RKO (cell line): ENCODE data around the gene EPHB1.
"Not testable (repeated sequence)": the region's sequence is repeated elsewhere in the genome, so short reads cannot be mapped to it uniquely, and the experiment has no call there.

Experiments
- DNase-seq: peaks from one replicate; pipeline ENCODE4 v3.0.0-alpha.2; 2016; ENCODE audit warnings: low spot score

Gene EPHB1

DNA sequence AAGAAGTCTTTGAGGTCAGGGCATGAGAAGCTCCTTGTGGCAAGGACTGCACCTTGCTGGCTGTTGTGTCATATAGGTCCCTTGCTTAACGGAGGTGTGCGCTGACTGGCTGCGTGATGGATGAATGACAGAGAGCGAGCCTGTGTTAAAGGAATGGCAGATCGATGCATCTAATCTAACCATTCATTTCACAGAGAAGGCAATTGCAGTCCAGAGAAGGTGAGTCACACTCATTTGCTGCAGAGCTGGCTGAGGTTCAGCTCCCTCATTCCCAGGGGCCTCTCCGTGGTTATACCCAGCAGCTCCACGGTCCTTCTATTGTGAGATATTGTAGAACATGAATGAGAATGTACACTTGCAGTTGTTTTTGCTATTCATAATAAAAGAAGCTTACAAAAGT, 289.3 kb downstream of the EPHB1 start:
- no peak for DNase-seq

DNA sequence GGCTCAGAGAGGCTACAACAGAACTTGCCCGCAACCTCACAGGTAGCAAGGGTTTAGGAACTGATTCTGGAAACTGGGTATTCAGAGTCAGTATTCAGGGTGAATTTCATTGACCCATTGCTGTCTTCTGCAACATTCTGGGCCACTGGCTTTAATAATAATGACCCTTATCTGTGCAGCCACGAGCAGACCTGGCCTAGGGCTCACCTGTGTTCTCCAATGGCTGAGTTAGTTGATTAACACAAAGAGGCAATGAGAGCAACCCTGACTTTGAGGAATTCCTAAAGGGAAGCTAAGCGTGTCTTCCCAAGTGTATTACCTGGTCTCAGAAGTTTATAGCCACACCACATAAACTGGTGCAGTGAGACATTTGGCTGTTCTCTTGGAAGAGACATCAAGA, 289.9 kb downstream of the EPHB1 start:
- DNase-seq = no peak

DNA sequence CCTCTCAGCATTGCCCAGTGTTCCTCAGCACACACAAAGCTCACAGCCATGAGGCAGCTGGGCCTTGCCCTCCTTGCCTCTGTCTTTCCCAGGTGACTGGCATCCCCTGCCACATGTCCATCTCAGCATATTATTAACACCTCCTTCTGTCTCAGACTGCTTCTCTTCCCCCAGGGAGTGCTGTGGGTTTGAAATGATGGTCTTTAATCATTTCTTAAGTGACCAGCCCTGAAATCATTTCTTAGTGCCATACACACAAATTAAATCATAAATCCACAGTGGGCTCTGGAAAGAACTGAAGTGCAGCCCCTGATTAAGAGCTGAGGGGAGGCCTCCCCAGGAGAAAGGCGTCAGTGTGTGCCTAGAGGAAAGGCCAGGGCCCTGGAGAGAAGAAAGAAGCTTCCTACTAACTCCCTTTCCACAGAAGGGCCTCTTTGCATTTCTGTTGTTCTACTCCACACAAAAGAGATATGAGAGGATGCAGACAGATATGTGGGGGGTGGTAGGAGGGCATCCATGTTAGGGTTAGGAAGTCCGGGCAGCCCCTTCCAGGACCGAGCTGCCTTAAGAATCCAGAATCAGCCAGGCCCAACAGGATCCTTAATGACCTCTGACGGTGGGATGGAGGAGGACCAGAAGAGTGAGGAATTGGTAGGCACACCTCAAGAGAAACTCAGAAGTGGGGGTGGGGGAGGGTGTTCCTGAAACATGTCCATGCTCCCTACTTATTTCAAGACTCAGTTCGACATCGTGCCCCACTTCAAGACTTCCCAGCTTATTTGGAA, 290.8 kb downstream of the EPHB1 start:
- no peak for DNase-seq

DNA sequence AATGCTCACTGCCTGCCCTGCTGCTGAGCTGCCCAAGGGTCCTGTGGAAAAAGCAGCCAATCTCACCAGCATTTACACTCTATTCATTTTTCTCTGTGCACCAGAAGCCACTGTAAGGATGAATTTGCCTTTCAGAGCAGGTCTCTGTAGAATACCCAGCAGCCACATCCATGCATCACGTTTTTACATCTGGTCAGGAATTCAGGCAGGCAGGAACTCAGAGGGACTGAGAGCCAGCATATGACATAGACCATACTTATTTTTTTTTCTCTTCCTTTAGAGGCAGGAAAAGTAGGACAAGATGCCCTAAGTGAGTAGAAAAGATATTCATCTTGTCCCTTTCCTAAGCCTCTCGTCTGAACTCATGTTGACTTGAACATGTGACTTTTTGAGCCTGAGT, 292.7 kb downstream of the EPHB1 start:
- DNase-seq = no peak

DNA sequence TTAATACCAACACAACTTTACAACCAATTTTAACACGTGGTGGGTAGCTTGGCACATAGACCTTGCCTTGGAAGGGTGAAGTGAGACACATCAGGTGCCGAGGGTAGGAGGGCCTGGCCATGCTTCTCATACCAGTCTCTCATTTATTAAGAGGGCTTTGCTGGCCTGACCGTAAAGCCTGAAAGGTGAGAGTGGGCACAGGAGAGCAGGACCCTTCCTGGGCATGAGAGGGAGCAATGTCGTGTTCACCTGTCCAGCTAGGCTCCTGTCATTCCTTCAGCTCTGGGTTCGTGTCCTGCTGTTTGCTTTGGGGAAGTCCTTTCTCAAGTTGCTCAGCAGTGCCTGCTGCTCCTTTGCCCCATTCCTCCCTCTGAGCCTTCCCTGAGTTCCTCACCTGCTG, 294.4 kb downstream of the EPHB1 start:
- DNase-seq = no peak

DNA sequence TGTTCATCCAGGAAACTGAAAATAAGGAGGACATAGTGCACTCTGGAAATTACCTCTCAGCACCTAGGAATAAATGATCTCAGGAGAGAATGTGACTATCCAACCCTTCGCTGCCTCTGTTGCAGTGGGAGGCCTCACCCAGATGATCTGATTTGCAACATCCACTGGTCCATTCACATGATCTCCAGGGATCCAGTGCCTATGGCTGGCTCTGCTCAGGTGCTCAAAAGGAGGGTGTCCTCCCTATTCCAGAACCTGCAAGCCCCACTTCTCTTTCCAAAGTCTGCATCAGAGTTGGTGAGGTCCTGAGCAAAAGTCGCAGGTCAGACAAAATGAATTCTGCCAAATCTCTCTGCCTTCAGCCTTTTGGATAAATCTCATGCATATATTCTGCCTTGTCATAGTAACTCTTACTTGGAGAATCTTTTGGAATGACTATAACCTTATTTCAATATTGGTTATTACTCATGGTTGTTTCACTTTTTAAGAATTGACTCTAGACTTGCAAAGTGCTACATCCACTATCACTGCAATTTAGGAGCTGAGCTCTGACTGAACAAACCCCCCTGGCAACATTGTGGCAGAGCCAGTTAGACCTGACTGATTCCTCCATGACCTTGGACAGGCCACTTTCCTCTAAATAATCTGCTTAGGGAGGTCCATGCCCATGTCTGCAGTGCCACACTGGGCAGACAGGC, 295.1 kb downstream of the EPHB1 start:
- no peak for DNase-seq

DNA sequence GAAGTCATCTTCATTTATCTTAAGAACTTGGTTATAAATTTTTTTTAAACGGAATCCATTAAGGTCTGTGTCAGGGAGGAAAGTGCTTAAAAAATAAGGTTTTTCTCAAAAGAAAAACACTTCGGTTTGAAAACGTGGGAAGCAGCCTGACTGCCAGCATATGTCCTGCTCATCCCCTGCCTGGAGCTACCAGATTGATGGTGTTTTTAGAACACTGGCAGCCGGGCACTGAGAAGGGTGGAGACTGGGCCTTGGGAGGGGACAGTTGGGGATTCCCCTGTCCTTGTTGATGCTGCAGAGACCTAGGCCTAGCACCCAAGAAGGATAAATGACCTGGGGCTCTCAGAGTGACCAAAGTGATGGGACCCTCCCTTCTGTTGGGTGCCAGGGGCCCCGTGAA, 296.9 kb downstream of the EPHB1 start:
- no peak for DNase-seq

DNA sequence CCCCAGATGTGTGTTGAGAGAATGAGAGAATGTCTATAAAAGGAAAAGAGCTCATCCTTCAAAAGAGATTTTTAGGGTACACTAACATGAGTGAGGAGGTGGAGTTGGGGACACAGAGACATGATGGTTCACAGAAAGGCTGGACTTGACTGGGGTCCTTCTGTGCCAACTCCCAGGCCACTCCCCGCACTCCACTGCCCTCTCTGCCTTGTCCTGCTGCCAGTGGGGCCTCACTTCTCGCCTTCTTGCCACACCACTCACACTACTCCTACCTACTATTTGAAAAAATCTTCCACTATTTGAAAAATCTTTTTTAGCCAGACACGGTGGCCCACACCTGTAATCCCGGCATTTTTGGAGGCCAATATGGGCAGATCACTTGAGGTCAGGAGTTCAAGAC, 298.1 kb downstream of the EPHB1 start:
- DNase-seq = no peak

DNA sequence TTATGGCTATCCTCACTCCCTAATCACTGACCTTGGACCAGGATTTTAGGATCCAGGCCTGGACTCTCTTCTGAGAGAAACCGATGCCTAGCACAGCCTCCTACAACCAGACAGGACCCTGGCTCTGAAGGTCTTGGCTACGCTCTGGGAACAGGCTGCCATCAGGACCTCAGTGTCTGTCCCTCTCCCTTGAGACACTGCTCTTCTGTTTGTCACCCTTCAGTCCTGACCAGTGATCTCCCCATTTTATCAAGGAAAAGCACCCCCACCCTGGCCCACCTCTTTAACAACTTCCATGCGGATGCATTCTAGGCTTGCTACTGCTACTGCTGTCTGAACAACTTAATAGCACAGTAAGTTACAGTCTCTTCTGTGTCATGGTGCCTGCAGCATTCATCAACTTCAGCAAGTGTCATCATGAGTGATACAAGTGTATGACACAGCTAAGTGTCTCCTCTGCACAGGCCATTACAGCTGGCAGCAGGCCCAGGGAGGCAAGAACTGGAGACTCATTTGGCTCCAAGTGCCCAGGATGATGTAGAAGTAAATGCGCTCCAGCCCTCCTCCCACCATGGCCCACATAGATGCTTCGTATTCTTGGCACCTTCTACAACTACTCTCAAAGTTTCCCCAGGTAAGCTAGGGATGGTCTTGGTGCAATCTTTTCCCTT, 302.4 kb downstream of the EPHB1 start:
- DNase-seq = no peak

DNA sequence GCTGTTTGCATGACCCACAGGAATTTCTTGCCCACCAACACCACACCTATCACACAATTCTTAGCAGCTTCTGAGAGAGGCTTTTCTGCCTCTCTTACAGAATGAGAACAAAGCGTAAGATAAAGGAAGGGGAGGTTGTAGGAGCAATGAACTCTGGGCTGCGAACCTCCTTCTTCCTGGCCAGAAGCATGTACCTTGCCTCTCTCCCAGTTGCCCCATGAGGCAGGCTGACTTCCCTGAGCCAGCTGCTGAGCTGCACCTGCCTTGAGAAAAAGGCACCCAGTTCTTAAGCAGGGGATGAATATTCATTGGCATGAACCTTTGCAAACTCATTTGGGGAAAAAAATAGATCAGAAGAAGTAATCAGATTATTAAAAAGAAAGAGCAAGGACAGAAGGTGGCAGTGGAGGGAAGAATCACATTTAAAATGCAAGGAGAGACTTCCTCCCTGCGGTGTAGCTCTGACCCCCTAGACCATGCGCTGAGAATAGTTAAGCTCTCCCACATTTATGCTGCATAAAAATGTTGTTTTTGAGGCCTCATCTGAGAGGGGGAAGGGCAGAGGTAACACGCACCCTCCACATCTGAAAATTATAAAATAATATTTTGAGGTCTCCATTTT, 304.8 kb downstream of the EPHB1 start:
- no peak for DNase-seq

DNA sequence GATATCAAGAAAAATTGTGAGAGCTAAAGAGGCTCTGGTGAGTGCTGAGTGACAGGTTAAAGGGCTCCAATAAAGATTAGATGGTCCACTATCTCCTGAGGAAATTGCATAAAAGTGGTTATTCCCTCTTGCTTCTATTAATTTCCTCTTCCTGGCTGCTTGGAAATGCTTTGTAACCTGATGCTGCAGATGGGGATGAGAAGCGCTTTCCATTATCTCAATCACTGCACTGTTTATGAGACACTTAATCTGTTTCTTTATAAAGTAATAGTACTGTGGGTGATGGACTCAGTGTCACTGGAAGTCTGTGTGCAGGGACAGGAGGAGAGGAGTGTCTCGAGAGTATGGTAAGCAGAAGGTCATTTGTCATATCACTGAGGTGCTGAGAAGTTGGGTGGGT, 305.3 kb downstream of the EPHB1 start:
- DNase-seq = no peak

DNA sequence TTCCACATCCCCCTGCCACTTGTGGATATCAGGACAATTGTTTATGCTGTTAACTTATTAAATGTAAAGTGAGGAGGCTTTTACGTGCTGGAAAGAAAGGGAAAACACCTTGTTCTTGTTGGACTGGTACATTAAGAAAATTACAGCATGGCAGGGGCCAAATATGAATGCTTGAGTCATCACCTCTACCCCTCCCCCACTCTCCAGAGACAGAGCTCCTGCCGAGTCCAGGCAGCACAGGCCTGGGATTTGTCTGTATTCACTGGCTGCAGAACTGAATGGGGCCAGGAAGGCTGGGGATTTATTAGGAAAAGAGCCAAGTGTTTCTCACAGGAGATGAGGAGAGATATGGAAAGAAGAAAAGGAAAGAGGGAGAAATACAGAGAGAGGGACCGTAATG, 308.9 kb downstream of the EPHB1 start:
- no peak for DNase-seq

DNA sequence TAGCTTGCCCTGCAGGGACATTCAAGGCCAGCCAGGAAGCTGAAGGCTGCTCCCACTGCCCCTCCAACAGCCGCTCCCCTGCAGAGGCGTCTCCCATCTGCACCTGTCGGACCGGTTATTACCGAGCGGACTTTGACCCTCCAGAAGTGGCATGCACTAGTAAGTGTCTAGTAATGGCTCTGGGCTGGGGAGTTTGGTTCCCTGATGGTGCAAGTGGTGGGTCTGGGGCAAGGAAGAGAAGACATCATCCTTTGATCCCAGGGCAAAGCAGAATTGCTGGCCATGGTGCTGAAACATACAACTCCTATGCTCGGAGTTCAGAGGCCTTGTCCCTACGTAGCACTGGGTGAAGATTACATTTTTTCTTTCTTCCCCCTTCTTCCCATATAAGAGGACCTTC, 311.4 kb downstream of the EPHB1 start:
- DNase-seq = peak; percentile 45

DNA sequence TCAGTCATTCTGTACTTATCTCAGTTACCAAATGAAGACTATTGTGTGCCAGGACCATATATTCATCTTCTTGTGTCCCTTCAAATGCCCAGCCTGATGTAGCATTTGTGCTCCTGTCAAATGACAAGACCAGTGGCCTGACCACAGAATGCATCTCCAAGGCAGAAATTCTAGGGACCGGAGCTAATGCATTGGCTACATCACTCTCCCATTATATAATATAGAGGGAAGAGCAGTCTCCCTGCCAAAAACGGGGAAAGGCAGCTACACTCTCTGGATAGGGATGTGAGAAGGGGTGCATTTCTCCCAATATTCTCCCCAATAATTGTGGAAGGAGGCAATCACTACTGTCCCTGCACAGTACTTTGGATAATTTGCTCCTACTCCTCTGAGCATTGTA, 312.0 kb downstream of the EPHB1 start:
- no peak for DNase-seq

DNA sequence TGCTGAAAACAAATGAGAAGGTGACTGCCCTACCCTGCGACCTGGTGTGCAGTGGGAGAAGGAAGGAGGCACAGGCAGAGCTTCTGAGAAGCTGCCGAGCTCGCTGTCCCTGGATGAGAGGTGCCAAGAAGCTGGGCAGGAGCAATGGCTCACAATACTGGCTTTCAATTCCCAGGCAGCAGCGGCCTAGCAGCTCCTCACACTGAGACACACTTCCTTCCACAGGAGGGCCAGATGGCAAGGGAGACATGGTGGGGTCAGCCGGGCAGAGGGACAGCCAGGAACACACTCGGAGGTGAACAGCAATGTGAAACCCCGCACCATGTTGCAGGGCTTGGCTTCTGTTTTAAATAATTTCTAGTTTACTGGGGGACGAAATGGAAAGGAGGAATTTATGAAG, 314.6 kb downstream of the EPHB1 start:
- no peak for DNase-seq

DNA sequence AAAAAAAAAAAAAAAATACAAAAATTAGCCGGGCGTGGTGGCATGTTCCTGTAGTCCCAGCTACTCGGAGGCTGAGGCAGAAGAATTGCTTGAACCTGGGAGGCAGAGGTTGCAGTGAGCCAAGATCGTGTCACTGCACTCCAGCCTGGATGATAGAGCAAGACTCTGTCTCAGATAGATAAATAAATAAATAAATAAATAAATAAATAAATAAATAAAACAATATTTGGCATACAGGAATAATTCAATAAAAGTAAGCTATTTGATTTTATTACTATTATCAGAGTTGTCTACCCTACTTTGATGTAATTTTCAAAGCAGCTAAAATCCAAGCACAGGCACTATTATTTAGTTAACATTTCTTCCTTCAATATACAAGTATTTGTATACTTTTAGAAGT, 319.5 kb downstream of the EPHB1 start:
- not testable (repeated sequence) for DNase-seq

DNA sequence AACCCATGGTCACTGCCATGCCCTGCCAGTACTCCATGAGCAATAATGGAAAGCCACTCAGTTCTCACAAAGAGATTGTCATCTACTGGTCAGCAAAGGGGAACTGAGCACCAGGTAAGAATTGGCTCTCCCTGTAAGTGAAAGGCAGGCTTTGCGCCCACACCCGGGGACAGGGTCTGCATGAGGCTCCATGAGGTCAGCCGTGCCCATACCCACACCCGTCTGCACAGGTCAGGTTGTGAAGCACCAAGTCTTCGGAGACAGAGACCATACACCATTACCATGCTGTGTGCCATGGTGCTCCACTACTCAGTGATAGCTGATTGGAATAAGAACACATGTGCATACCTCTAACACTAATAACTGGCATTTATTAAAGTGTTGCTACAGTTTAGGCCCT, 322.9 kb downstream of the EPHB1 start:
- no peak for DNase-seq

DNA sequence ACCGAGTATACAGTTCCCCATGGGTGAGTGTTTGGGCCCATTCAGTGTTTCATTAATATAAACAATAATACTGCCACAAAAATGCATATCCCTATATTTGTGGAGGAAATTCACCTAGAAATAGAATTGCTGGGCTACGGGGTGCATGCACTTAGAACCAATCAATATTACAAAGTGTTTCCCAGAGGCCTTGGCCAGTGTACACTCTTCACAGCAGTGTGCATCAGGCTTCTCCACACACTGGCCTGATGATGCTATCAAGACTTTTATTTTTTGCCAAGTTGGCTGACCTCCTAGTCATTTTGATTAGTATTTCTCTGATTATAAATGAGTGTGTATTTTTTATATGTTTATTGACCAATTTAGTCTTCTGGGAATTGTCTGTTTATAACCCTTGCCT, 323.7 kb downstream of the EPHB1 start:
- no peak for DNase-seq

DNA sequence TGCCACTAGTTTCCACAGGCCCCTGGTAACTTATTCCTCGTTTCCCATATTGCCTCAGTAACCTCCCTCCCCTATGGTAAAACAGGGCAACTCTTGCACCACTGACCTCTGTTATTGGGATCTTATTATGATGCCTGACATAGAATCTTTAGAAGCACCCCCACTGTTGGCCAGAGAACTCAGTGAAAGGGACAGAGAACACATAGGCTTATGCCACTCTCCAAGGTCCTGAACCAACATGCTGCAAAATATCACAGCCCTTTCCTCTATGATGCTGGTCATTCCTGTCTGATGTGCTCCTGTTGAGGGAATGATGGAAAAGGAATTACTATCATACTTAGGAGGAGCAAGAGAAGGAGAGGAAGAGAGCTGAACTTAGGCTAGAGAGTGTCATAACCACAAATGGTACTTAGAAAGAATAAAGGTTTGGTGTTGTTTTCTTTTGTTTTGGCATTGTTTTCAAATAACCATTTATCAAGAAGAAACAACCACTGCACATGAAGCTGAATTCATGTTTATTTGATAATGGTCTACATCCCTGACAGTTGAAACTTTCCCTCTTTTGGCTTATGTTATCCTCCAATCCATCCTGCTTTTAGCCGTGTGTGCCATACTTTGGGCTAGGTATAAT, 330.2 kb downstream of the EPHB1 start:
- peak; percentile 57 for DNase-seq

DNA sequence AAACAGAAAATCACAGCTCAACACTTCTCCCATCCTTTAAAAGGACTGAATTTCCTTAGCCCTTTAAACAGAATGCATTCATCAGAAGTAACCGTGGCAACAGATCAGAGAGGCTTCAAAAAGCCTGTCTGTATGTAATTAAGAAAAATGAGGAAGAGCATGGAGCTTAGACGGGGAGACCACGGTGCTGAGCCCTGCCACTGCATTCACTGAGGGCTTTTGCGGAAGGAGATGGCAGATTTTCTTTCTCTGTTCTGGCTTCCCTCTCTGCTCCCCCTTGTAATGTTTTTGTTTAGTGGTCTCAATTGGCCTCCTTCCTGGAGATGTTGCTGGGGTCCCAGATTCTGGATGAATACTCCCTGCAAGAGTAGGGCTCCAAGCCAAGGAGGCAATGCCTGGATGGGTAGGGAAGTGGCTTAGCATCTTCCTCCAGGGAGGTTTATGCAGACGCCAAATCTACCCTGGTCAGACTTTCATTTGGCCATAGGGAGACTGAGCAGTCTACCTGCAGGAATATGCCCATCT, 332.9 kb downstream of the EPHB1 start:
- DNase-seq = no peak

DNA sequence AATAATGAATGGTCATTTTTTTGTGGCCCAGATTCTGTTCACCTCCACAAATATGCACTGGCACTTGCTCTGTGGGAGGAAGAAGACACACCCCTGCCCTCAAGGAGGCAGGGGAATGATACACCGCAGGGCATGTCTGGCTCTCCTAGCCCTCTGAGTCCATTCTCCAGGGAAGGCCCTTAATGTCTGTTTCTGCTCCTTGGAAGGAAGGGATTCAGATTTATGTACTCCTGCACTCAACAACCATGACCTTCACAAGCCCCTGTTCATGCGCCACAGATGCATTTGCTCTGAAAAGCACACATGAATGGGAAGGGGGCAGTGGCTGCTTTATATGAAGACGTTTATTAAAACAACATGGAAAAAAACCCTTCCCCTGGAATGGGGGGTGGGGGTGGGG, 333.8 kb downstream of the EPHB1 start:
- DNase-seq = no peak

DNA sequence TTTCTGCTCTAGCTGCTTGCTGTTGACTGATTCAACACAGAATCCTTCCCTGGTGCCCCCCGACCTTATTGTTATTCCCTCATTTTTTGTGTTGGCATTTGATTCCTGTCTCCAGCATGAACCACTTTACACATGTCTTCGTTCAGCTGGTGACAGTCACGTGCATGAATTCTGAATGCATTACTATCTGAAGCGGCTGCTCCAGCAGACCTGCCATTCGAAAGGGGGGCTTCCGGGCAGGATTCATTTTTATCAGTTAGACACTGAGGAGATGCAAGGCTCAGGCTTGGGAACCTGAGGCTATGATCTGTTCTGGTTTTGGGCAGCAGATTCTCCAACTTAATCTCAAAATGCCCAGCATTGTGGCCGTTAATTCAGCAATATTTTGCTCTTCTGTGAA, 336.2 kb downstream of the EPHB1 start:
- no peak for DNase-seq
